ENCODE data around the gene STOML2.

DNA sequence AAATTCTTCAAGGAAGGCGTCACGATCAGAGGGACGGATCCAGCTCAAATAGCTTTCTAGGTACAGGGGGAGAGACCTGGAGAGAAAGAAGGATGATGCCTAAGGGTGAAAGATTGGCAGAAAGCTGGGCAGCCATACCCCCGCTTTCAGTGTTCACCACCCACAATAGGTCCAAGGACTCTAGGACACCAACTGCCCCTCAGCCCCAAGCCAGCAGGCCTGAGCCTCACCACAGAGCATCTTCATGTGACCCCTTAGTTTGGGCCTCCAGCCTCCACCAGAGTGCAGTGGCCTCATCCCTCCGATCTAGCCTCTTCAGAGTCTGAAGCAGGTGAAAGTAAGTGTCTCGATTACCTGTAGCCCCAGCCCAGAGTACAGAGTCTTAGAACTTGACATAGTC lies 28.8 kb downstream of the STOML2 start:
- TF ChIP-seq, protein P1, sequence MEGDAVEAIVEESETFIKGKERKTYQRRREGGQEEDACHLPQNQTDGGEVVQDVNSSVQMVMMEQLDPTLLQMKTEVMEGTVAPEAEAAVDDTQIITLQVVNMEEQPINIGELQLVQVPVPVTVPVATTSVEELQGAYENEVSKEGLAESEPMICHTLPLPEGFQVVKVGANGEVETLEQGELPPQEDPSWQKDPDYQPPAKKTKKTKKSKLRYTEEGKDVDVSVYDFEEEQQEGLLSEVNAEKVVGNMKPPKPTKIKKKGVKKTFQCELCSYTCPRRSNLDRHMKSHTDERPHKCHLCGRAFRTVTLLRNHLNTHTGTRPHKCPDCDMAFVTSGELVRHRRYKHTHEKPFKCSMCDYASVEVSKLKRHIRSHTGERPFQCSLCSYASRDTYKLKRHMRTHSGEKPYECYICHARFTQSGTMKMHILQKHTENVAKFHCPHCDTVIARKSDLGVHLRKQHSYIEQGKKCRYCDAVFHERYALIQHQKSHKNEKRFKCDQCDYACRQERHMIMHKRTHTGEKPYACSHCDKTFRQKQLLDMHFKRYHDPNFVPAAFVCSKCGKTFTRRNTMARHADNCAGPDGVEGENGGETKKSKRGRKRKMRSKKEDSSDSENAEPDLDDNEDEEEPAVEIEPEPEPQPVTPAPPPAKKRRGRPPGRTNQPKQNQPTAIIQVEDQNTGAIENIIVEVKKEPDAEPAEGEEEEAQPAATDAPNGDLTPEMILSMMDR (IDR thresholded peaks at IDR 0.05), result no peak
- TF ChIP-seq POLR2A (IDR thresholded peaks at IDR 0.05), result no peak
